NK-92 treated with Interleukin-12 subunit alpha and Interleukin-12 subunit beta, amount 100 ng/mL, for 24 hours (cell line): ENCODE measurements around the gene TPBG.
"Not testable (repeated sequence)": the region's sequence is repeated elsewhere in the genome, so short reads cannot be mapped to it uniquely, and the experiment has no call there.

Source experiments
- DNase-seq: peaks from one replicate; lab custom pipeline; 2025; lab: John Stamatoyannopoulos, UW

The TPBG gene

GRCh38 chr6:82374516-82374915 lies 10.9 kb downstream of the TPBG start:
- no peak for DNase-seq

DNA sequence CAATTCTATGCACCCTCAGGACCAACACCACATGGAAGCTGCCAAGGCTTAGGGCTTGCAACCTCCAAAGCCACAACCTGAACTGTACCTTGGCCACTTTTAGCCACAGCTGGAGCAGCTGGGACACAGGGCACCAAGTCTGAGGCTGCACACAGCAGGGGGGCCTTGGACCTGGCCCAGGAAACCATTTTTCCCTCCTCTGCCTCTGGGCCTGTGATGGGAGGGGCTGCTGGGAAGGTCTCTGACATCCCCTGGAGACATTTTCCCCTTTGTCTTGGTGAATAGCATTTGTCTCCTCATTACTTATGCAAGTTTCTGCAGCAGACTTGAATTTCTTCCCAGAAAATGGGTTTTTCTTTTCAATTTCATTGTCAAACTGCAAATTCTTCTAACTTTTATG lies 13.0 kb downstream of the TPBG start:
- DNase-seq: no peak

DNA sequence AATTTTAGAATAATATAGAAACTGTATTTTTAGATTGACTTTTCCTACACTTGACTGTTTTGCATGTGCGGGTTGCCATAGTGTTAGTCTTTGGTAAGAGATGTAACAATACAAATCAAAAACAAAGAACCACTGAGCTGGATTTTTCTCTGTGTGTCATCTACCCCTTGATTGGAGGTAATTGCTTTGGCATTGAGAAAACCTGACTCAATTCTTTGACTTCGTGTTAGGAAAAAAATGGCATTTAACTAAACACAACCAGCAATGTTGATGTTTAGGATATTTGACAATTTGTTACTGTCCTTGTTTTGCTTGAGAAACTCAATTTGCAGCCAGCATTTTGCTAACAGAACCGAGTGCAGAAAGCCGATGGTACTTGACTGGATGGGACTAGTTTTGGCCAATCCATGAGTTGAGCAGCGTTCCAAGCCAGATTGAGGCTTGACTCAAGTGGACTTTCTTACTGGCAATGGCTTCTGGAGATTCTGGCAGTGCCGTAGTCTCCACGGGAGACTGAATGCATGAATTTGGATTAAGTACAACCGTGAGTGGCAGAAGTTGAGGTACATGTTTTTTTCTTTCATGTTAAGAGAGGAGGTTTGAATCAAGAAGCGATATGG lies 17.1 kb downstream of the TPBG start:
- DNase-seq: no peak

- no peak for DNase-seq
Measured at GRCh38 chr6:82381278-82381677, 17.7 kb downstream of the TPBG start.

DNA sequence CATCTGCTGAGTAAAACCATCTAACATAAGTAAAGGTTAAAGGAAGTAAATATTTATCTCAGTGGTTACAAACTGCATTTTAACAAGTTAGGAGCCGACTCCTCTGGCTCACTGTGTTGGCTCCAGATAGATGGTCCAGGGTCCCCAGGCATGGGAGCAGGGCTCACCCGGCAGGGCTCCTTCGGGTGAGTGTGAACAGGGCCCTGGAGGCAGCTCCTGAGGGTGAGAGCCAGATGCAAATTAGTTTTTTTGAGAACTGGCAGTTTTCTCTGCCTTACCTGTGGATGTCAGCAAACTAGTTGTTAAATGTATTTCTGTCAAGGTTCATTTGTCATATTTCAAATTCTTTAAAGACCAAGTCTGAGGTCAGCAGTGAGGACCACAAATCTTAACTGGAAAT lies 21.5 kb downstream of the TPBG start:
- DNase-seq: no peak

GRCh38 chr6:82385546-82385945 lies 21.9 kb downstream of the TPBG start:
- no peak for DNase-seq

GRCh38 chr6:82385961-82386360 lies 22.3 kb downstream of the TPBG start:
- no peak for DNase-seq

- DNase-seq: not testable (repeated sequence)
Measured at GRCh38 chr6:82394770-82395169, 31.2 kb downstream of the TPBG start.

- DNase-seq: no peak
Measured at GRCh38 chr6:82396964-82397751, 33.5 kb downstream of the TPBG start.

DNA sequence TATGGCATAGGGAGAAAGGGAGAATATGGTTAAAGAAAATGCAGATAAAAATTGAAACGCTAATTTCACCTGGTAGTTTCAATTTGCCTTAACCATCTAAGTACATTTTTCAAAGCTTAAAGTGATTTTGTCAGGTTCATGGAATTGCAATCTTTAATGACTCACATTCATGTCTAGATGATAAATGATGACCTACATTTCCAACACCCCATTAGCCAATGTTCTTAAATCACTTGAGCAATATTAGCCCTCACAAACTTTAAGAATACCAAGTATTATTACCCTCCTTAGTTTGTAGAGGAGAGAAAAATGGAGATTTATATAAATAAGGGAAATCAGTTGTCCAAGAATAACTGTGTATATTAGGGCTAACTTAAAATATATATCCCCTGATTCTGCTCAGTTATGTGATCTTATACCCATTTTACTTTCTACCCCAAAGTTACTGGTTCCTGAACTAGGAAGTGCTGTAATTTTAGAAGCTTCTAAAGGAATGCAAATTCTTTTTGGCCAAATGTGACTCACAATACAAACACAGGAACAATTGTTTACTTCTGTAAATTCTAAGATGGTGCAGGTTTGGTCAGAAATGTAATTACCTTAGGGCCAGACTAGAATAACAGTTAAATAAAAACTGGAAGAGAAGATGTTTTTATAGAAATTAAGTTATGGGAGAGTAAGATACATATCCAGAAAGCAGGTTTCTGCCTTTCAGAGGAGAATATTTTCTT lies 34.5 kb downstream of the TPBG start:
- no peak for DNase-seq

DNA sequence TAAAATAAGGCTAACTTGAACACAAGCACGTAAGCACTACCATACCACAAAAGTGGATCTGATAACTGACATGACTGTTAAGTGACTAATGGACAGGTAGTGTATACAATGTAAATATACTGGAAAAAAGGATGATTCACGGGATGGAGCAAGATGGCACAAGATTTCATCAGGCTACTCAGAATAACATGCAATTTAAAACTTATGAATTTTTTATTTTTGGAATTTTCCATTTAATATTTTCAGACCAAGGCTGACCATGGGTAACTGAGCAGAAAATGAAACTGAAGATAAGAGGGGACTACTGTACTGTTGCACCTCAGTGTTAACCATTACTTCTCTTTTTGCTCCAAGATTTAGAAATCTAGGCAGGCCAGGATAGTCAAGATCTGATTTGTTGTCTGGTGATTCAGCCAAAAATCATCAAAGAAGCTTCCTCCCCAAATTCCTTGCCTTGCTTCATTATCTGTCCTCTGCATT lies 45.4 kb downstream of the TPBG start:
- DNase-seq: no peak

- no peak for DNase-seq
Measured at GRCh38 chr6:82410151-82410648, 46.6 kb downstream of the TPBG start.

- DNase-seq: no peak
Measured at GRCh38 chr6:82413868-82414267, 50.3 kb downstream of the TPBG start.

DNA sequence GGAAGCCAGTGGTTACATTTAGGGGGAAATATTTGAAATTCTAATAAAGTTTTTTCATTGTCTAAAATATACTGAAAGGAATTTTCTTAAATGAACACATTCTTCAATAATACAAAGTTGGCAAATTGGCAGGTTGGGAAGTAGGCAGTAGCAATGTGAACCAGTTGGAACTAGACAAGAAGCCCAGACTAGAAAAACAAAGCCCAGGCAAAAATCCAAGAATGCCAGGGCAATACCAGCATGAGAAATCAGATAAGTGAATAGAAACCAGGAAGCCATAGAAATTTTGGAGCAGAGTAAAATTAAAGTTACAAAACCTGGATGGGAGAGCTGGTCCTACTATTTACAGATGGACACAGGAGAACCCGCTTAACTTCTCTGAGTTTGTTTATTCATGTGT lies 52.2 kb downstream of the TPBG start:
- DNase-seq: no peak

DNA sequence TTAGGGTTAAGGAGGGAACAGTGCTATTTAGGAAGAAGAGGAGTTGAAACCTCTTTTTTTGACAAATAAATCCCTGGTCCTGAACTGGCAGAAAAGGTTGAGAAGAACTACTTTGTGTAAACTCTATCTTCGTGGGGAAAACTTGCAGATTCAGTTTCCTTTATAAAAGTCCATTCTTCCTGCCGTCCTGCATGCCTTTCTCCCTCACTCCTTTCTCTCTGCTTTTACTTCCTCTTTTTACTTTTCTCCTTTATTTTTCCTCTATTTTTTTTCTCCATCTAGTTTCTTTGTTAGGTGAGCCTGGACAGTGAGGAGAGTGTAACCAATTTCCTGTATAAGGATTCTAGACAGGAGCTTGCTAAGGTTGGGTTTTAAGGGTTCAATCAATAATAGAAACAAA lies 52.7 kb downstream of the TPBG start:
- no peak for DNase-seq
